ENCODE measurements around the gene PPP5C.
"Not testable (repeated sequence)": the region's sequence is repeated elsewhere in the genome, so short reads cannot be mapped to it uniquely, and the experiment has no call there.

The PPP5C gene

GRCh38 chr19:46303691-46304397 is 43.0 kb upstream of the PPP5C start:
- CTCF ChIA-PET: interaction anchor here (0.9 kb wide), 1 partner anchor 24 kb away, joined by 5 read pairs; no protein-coding TSS in a partner anchor
- DNase-seq (ENCODE audit: low spot score): peak; percentile 50
- peak overlapping the region; percentile 94 for H3K27ac ChIP-seq
- POLR2A ChIA-PET (ENCODE audit: low non-redundant PET): no interaction called here
- TF ChIP-seq, protein P1, sequence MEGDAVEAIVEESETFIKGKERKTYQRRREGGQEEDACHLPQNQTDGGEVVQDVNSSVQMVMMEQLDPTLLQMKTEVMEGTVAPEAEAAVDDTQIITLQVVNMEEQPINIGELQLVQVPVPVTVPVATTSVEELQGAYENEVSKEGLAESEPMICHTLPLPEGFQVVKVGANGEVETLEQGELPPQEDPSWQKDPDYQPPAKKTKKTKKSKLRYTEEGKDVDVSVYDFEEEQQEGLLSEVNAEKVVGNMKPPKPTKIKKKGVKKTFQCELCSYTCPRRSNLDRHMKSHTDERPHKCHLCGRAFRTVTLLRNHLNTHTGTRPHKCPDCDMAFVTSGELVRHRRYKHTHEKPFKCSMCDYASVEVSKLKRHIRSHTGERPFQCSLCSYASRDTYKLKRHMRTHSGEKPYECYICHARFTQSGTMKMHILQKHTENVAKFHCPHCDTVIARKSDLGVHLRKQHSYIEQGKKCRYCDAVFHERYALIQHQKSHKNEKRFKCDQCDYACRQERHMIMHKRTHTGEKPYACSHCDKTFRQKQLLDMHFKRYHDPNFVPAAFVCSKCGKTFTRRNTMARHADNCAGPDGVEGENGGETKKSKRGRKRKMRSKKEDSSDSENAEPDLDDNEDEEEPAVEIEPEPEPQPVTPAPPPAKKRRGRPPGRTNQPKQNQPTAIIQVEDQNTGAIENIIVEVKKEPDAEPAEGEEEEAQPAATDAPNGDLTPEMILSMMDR (conservative IDR thresholded peaks at IDR 0.05; ENCODE audit: low read depth): no peak

DNA sequence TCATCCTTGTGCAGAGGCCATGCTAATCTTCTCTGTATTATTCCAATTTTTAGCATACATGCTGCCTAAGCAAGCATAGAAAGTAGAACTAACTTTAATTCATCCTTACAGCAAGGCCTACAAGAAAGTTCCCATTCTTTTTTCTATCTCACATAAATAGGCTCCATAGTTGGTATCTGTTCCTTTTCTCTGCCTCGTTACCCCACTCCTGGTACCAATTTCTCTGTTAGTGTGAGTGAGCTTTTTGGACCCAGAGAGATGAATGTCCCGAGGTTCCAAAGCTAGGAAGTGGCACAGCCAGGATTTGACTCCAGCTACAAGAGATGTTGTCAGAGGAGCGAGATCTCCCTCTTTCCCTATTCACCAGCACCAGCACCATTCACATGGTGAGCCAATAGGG is 40.4 kb upstream of the PPP5C start:
- ChIA-PET CTCF (no interaction called here), POLR2A (ENCODE audit: low non-redundant PET) (no interaction called here)
- H3K27ac ChIP-seq: no peak overlapping the region
- no peak for DNase-seq (ENCODE audit: low spot score)
- TF ChIP-seq, protein P1 (conservative IDR thresholded peaks at IDR 0.05; ENCODE audit: low read depth): no peak

DNA sequence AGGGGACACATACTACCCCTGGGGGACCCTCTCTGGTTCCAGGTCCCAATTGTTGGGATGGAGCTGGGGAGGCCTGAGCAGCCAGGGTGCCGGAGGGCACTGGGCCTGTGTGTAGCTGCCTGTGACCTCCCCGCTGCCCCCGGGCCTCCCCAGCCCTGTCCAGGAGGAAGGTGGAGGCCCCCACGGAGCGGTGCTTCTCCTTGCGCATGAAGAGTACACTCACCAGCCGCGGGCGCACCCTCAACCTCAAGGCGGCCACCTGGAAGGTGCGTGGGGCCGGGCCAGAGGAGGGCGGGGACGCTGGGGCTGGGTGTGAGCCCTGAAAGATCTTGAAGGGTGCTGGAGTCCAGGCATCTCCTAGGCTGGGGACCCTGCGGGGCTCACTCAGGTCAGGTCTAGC is 38.4 kb upstream of the PPP5C start:
- POLR2A ChIA-PET (ENCODE audit: low non-redundant PET): no interaction called here
- CTCF ChIA-PET: no interaction called here
- no peak overlapping the region for H3K27ac ChIP-seq
- no peak for DNase-seq (ENCODE audit: low spot score)
- TF ChIP-seq, protein P1 (conservative IDR thresholded peaks at IDR 0.05; ENCODE audit: low read depth): no peak

DNA sequence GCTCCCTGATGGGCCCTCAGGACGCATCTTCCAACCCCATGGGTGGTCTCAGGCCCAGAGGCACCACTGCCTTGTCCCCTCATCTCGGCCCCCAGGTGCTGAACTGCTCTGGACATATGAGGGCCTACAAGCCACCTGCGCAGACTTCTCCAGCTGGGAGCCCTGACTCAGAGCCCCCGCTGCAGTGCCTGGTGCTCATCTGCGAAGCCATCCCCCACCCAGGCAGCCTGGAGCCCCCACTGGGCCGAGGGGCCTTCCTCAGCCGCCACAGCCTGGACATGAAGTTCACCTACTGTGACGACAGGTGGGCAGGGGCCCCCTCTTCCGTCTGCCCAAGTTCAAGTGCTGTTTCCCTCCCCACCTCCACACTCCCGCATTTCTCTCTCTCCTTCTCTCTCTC is 37.8 kb upstream of the PPP5C start:
- TF ChIP-seq, protein P1 (conservative IDR thresholded peaks at IDR 0.05; ENCODE audit: low read depth): no peak
- CTCF ChIA-PET: no interaction called here

GRCh38 chr19:46311444-46311843 is 35.4 kb upstream of the PPP5C start:
- DNase-seq (ENCODE audit: low spot score): no peak
- POLR2A ChIA-PET (ENCODE audit: low non-redundant PET): no interaction called here
- TF ChIP-seq, protein P1 (conservative IDR thresholded peaks at IDR 0.05; ENCODE audit: low read depth): no peak
- CTCF ChIA-PET: no interaction called here
- H3K27ac ChIP-seq: no peak overlapping the region

More for the DNA sequence above, 37.8 kb upstream of the PPP5C start:
- POLR2A ChIA-PET (ENCODE audit: low non-redundant PET): no interaction called here
- H3K27ac ChIP-seq: no peak overlapping the region
- no peak for DNase-seq (ENCODE audit: low spot score)

DNA sequence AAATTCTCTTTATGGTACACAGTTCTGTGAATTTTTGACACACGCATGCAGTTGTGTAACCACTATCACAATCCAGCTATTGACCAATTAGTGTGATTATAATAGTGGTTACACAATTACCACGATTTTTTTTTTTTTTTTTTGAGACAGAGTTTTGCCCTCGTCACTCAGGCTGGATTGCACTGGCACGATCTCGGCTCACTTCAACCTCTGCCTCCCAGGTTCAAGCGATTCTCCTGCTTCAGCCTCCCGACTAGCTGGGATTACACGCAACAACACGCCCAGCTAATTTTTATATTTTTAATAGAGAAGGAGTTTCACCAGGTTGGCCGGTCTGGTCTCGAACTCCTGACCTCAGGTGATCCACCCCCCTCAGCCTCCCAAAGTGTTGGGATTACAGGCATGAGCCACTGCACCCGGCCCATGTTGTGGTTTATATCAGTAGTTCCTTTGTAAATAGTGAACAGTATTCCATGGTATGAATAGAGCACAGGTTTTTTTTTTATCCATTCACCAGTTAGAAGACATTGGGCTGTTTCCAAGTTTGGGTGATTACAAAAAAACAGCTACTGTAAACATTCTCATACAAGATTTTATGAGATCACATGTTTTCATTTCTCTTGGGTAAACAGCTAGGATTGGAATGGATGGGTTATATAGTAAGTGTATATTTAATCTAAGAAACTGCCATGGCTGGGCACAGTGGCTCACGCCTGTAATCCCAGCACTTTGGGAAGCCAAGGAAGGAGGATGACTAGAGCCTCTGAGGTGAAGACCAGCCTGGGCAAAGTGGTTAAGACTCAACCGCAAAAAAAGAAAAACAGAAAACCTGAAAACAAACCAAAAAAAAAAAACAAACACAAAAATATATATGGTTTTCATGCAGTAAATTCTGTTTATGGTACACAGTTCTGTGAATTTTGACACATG is 33.1 kb upstream of the PPP5C start:
- DNase-seq (ENCODE audit: low spot score); H3K27ac ChIP-seq; POLR2A ChIA-PET (ENCODE audit: low non-redundant PET): not testable (repeated sequence)
- CTCF ChIA-PET: interaction anchor here (1.4 kb wide), 1 partner anchor 33 kb away, joined by 5 read pairs; the partner anchor contains the start of gene PPP5C
